Right hindlimb (tissue), 1 donor: ENCODE results near the gene IL1RAP.
"Not testable (repeated sequence)": the region's sequence is repeated elsewhere in the genome, so short reads cannot be mapped to it uniquely, and the experiment has no call there.

ENCODE experiments used
- DNase-seq: peaks from one replicate; pipeline ENCODE4 v3.0.0-alpha.2; 2018

IL1RAP gene

GRCh38 chr3:190617185-190617584, 103.3 kb downstream of the IL1RAP start:
- peak; percentile 21 for DNase-seq

GRCh38 chr3:190618330-190619030, 104.6 kb downstream of the IL1RAP start:
- DNase-seq = no peak

GRCh38 chr3:190619353-190619752, 105.5 kb downstream of the IL1RAP start:
- DNase-seq = no peak

DNA sequence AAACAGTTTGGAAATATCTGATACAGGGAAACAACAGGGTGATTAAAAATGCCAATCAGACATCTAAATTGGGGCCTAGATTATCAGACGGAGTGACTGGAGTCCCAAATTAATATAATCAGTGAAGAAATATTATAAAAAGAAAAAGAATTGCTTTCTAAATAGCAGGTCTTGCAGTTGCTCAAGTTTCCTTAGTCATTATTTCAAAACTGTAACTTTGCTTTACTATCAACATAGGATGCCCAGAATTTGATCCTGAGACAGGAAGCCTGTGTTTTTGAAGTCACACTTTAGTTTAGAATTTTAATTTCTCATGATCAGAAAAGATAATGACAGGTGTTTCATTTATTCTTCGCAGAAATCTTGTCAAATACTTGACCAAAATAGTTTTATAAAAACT, 105.9 kb downstream of the IL1RAP start:
- no peak for DNase-seq

- no peak for DNase-seq
These were observed 107.2 kb downstream of the IL1RAP start for GRCh38 chr3:190620886-190621608.

DNA sequence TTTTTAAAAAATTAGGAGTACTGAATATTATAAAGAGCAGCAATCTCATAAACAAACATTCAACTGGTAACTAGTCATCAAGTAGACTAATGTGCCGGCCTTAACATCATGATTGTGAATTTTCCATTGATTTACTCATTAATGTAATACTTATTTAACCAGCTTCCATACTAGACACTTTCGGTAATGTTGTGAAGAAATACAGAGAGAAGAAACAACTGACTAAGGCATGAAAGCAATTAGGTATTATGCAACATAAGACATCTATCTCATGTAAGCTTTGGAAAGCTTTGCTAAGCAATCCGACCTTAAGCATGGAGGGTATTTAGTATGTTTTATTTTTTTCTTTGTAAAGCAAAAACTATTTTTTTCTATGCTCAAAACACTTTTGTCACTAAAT, 108.0 kb downstream of the IL1RAP start:
- DNase-seq = no peak

DNA sequence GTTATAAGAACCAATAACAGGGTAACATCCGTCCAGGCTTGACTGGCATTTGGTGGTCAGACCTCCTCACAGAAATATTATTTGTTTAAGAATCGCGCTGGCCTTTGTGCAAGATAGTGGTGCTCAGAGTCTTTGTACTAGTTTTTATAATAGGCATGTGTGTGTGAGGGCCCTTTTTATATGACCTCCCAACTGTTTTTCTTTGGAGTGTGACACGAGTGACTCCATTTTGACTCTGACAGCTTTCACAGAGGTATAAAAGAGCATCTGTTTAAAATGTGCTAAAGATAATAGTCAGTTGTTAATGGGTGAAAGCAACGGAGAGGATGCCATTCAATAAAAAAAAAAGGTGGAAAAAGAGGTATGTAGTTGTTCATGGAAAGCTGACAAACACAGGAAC, 110.4 kb downstream of the IL1RAP start:
- DNase-seq = no peak

- no peak for DNase-seq
These were observed 113.2 kb downstream of the IL1RAP start for GRCh38 chr3:190626951-190627620.

- DNase-seq = no peak
These were observed 115.2 kb downstream of the IL1RAP start for GRCh38 chr3:190629088-190629487.

- no peak for DNase-seq
These were observed 117.4 kb downstream of the IL1RAP start for GRCh38 chr3:190631295-190631694.

DNA sequence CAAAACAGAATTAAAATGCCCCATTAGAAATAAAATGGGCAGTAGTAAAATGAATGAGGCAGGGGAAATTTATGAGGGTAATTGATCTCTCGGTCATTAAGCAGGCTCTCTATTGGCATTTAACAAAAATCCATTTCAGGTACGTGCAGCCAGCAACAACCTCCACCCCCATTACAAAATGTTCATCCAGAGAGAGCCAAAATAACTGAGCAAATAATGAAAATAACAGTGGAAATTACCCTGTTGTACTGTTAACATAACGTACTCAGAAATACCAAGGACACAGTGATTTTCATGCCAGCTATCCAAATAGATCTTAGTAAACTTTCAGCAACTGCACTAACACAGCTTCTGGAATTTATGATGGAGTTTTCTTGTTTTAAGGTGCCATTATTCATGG, 127.7 kb downstream of the IL1RAP start:
- no peak for DNase-seq

DNA sequence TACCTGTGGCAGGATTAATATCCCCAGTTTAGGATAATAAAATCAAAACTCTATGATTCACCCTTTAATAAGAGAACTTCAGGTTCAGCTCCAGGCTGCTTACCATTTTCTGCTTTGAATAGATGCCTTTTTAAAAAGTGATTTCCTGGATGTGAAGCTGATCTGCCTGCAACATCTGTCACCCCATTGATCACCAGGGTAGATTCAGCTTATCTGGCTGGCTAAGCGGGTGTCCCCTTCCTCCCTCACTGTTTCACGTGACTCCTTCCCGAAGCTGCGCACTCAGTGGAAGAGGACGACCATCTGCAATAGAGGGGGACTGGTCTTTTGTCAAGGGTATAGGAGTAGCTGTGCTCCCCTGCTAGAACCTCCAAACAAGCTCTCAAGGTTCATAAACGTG, 128.1 kb downstream of the IL1RAP start:
- DNase-seq = no peak

- DNase-seq = no peak
These were observed 130.2 kb downstream of the IL1RAP start for GRCh38 chr3:190644035-190644434.

DNA sequence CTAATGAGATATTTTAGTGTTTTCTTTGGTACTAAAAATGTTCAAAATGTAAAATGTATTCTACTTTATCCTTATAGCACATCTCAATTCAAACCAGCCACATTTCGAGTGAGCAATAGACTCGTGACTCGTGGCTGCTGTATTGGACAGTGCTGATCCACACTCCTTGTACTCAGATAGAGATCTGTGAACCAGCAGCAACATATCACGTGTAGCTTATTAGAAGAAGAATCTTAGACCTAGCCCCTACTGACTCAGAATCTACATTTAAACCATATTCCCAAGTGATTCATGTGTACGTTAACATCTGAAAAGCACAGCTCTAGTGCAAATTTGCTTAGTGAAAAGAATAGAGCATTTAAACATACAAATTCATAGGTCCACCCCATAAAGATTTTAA, 130.9 kb downstream of the IL1RAP start:
- DNase-seq = no peak

GRCh38 chr3:190645932-190646460, 132.1 kb downstream of the IL1RAP start:
- no peak for DNase-seq

- no peak for DNase-seq
These were observed 133.1 kb downstream of the IL1RAP start for GRCh38 chr3:190646996-190647395.

GRCh38 chr3:190655933-190656332, 142.0 kb downstream of the IL1RAP start:
- no peak for DNase-seq

- DNase-seq = no peak
These were observed 144.2 kb downstream of the IL1RAP start for GRCh38 chr3:190658106-190658505.

GRCh38 chr3:190666821-190667220, 152.9 kb downstream of the IL1RAP start:
- no peak for DNase-seq

DNA sequence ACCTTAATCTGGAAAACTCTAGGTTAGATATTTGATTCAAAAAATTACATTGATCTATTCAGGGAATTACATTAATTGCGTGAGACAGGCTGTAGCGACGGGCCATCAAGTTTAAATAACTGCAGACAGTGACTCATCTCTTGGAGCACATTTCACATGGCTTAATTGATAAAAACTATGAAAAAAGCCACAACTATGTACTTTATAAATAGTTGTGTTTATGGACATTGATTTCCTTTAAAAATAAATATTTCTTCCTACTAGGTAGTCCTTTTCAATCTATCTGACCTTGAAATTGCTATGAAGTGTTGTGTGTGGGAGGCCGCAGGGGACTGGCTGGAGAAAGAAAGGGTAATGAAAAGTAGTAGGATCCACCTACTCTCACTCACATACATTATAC, 157.8 kb downstream of the IL1RAP start:
- no peak for DNase-seq

GRCh38 chr3:190673148-190673547, 159.3 kb downstream of the IL1RAP start:
- no peak for DNase-seq

DNA sequence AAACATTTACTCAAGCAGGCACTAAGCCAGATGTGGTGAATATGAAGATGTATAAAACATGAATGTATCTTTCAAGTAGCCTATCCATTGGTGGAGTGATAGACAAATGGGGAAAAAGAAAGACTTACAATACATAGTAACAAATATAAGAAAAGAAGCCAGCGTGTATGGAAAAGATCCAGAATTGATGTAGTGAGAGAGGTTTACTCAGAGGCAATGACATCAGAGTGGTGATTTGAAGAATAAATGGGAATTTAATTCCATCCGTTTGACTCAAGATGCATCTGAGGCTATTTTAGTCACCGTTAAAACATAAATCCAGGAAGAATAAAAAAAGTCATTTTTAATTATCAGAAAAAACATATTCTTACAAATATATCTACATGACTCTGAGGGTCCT, 162.6 kb downstream of the IL1RAP start:
- DNase-seq = no peak

DNA sequence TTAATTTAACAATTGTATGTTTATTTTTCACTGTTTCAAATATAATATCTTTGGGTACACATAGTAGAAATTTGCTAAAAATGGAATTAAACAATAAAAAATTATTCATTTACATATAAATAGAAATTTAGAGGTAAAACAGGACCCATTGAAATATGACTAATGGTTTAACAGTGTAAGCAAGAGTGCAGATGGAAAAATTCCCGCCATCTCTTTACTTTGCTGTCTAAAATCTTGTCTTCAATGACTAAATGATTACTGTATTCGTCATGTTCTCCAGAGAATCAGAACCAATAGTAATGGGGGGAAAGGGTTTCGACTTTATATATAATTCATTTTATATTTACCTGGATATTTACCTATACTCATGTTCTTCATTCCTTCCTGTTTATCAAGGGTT, 163.1 kb downstream of the IL1RAP start:
- DNase-seq = no peak

DNA sequence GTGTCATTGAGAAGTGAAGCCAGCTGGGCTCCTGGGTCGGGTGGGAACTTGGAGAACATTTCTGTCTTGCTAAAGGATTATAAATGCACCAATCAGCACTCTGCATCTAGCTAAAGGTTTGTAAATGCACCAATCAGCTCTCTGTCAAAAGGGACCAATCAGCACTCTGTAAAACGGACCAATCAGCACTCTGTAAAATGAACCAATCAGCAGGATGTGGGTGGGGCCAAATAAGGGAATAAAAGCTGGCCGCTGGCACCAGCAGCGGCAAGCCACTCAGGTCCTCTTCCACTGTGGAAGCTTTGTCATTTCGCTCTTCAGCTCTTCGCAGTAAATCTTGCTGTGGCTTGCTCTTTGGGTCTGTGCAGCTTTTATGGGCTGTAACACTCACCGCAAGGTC, 164.0 kb downstream of the IL1RAP start:
- DNase-seq = not testable (repeated sequence)
